ENCODE data around the gene SCN1A. TPM values are rescaled to one million over a fixed set of nuclear protein-coding genes. Genes with fewer than 3 reads are reported as not detected.
"Not testable (repeated sequence)": the region's sequence is repeated elsewhere in the genome, so short reads cannot be mapped to it uniquely, and the experiment has no call there.

SCN1A gene
- total RNA-seq, 1 donor from 2014 or later = 33.8 TPM

GRCh38 chr2:166135152-166135848, 7.5 kb upstream of the SCN1A start:
- no peak for DNase-seq

GRCh38 chr2:166134252-166135151, 6.7 kb upstream of the SCN1A start:
- no peak for DNase-seq

DNA sequence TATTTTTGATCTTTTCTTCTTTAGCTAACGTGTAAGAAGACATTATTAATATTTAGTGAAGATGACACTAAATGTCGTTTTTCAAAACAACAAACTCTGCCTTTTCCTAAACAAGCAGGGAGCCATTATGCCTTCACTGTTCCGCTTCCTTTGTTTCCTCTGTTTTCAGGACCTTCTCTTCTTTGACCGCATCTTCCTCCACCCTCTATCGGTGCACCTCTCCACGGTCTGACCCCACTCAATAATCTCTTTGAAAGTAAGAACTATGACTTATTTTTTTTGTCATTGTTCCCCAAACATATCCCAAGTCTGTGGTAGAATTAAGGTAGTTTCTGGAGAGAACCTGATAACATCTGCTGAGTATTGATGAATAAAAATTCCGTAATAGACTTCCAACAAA, 5.8 kb upstream of the SCN1A start:
- DNase-seq = no peak

- no peak for DNase-seq
These were observed 311 bp upstream of the SCN1A start for GRCh38 chr2:166128156-166128505.

DNA sequence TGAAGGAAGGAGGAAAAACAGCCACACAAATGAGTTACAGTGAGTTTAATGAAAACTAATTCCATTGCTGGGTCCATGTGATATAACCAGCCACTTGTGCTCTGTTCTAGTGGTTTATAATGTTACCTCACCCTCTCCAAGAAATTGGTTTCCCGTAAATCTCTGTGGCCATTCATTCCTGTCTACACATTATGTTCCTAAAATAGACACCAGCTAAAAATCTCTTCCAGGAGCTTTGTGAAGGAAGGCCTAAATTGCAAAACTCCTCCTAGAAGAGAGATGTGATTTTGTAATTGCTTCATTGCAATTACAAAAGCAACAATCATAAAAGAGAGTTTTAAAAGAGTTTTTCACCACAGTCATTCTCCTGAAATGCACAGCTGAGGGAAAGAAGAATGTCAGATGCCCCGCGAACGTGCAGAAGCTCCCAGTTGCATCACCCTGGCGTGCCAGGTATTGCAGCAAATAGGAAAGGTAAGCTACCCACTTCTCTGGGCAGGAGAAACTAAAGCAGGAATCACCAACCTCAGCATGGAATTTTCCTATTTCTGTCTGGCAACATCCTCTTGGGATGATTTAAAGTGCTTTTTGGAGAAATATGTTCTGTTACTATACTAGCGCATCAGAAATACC, 1.7 kb downstream of the SCN1A start:
- DNase-seq = no peak

DNA sequence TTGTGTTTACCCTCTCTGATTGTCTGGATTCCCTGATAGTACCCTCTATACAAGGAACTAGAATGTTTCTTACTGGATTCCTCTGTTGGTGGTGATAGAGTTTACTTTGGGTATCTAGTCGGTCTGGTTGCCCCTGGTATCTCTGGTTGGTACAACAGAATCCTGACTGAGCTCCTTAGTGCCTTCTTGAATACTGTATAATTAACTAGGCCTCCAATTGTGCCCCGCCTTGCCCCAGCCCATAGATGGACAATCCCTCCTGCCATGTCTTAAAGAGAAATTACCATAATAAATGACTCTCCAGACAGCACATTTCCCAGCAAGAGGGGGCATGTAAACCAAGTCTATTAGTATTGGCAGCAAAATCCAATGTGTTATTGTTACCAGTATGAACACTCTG, 2.3 kb downstream of the SCN1A start:
- DNase-seq = no peak

GRCh38 chr2:166118180-166118579, 9.6 kb downstream of the SCN1A start:
- no peak for DNase-seq

- DNase-seq = no peak
These were observed 10.3 kb downstream of the SCN1A start for GRCh38 chr2:166117491-166117890.

- no peak for DNase-seq
These were observed 12.2 kb downstream of the SCN1A start for GRCh38 chr2:166115589-166115988.

GRCh38 chr2:166112193-166112605, 15.6 kb downstream of the SCN1A start:
- DNase-seq = no peak

DNA sequence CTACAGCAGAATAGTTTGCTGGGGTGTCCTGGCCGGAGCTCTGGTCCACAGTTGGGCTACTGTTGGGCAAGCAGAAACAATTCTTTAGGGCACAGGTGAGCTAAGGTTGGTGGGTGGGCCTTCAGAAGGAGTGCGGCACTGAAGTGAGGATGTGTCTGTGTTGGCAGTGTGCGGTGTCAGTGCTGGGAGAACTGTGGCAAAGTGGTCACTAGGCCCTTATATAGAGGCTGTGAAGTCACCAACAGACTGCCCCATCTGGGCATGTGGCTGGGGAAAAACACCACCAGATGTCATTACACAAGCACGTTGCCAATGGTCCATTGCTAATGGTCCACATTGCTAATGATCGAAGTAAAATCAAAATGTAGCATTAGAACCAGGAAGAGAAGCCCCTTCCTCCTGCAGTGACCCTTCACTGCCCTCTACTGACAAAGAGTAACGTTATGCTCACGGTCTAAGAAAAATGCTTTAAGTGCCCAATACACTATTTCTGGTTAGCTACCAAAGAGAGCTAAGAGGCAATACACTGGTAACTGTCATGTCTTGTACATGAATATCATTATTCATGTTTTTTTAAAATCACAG, 21.3 kb downstream of the SCN1A start:
- no peak for DNase-seq

- no peak for DNase-seq
These were observed 23.0 kb downstream of the SCN1A start for GRCh38 chr2:166104773-166105172.

- DNase-seq = no peak
These were observed 23.7 kb downstream of the SCN1A start for GRCh38 chr2:166104084-166104483.

DNA sequence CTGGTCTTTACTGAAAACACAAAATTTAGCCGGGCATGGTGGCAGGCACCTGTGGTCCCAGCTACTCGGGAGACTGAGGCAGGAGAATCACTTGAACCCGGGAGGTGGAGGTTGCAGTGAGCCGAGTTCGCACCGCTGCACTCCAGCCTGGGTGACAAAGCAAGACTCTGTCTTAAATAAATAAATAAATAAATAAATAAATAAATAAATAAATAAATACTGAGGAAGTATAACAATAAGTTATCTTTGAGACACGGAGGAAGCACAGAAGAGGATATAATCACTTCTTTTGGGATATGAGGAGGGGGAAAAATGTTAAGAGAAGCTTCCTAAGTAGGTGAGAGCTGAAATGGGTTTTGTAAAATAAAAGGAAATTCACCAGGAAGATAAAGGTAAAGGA, 24.5 kb downstream of the SCN1A start:
- DNase-seq = not testable (repeated sequence)

DNA sequence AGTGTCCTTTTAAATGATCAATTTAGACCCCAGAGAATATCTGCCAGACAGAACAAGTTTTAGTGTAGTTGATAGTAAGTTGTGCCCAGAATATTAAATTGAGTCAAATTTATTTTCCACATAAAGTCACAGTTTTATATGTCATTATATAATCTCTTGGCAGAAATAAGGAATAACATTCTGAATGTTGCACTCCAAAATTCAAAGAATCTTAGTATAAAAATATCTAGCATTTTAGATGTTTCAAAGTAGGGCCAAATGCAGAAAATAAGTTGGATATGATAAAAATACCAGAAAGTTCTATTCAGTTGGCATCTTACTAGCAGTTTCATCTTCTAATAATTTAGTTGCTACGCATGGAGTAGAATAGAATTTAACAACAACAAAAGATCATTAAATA, 33.5 kb downstream of the SCN1A start:
- no peak for DNase-seq

DNA sequence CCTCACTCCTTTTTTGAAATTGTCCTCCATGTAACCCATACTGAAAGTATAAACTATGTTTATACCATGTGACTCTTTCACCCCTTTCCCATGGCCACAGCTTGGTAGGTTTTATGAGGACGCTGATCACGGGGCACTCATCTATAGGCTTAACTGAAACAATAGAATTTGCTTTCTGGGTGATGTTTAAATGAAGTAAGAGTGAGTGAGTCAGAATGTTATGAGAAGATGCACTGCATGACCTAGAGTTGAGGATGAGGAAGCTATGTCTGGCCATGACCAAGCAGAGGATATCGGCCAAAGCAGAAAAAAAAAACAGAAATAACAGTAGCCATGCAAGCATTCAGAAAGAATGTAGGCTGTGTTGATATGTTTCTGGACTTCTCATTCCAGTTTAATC, 34.9 kb downstream of the SCN1A start:
- DNase-seq = no peak

DNA sequence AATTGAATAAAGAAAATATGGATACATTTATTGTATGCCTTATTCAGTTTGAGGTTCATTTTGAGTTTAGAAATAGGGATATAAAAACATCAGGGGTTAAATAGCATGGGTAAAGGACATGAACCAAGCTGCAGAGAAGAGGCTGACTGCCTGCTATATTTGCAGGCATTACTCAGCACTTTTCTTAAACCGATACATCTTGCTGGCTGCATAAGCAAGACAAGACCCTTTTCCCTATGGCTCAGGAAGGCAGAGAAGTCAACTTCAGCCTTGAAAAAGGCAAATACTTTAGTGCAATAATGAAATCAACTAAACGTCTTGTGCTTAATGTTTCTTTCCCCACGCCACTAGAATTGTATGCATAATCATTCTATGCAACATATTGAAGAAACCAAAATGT, 36.4 kb downstream of the SCN1A start:
- DNase-seq = no peak

DNA sequence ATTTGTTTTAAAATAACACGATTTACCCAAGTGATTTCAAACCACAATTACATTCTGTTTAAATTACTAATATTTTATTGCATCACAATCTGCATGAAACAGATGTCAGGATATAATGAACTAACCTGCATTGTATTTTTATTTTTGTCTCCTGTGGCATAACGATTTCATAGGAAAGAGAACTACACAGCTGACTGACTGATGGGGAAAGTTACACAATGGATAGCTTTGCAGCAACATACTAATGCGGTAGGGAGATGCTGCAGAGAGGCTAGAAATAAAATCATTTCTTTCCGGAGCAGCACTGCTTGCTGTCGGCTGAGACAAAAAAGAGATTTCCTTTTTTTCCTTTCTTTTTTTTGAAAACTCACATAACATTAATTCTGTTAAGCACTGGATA, 36.9 kb downstream of the SCN1A start:
- no peak for DNase-seq

DNA sequence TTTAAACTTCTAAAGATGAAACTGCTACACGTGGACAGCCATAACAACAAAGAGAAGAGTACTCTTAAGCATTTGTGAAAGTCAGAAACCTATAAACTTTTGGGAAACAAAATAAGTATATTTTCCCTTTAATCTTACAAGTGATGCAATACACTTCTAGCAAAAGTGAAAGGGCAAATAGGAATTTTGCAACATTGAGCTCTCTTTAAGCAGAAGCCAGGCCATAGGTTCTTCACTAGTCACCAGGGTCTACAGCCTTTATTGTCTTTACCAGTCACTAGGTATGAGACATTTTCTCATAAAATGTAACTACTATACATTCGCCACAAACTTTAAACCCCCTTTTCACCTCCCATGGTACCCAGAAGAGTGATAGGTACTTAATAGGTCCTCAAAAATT, 37.5 kb downstream of the SCN1A start:
- DNase-seq = no peak

DNA sequence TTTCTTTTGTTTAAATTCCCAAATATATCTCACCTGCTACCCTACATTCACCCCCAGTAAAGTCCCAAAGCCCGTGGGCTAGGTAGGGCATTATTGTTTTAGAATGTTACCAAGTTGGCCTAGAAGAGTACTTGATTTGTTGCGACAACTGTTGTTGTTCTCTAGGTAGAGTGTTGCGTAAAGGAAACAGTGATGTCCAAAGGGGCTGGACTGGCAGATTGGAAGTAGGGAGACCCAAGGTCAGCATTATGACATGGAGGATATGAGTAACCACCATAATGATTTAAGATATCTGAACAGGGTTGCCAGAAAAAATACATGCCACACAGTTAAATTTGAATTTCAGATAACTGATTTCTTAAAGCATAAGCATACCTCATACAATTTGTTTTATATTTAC, 39.2 kb downstream of the SCN1A start:
- no peak for DNase-seq

DNA sequence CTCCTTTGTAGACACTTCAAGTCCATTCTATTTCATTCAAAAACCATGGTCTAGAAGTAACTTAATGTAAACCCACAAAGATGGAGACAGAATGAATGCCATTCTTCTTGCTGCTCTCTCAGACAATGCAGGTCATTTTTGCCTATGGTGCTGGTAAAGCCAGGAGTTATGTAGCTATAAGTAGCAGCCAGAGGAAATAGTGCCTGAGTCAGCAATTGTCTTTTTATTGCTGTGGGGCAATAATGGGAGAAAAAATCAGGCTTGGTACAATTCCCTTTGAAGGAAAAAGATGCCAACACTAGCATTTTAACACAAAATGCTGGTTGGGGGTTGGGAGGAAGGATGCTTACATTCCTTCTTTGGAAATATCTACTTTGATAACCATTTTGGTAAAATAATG, 43.5 kb downstream of the SCN1A start:
- no peak for DNase-seq

DNA sequence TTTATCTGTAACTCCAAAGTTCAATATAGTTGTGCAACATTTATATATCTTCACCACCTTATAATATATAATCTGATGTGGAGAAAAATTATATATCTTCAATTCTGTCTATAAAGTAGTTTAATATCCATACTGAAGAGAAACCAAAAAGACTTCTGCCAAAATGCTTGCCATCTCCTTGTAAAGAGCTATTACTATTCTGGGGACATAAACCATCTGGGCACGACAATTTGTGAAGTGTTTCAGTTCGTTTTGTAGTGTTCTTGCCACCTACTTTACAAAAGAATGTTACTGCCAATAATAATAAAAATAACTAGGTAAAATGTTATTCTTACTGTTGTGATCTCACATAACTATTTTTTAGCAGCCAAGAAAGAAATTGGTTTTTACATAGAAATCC, 45.1 kb downstream of the SCN1A start:
- DNase-seq = no peak

- no peak for DNase-seq
These were observed 46.0 kb downstream of the SCN1A start for GRCh38 chr2:166081852-166082251.
